ENCODE data around the gene C17orf67. TPM values are rescaled to one million over a fixed set of nuclear protein-coding genes. Genes with fewer than 3 reads are reported as not detected.

The C17orf67 gene
- total RNA-seq, 1 experiment from 2014 or later: 1.0 TPM

GRCh38 chr17:56847106-56847505, 13.4 kb upstream of the C17orf67 start:
- no peak overlapping the region for H3K18ac ChIP-seq (ENCODE audit: insufficient read length, low read depth, low read length)
- H3K4me2 ChIP-seq (ENCODE audit: insufficient read depth, insufficient read length, low read length): no peak overlapping the region
- H3K27ac ChIP-seq (ENCODE audit: insufficient read length, low read depth, low read length): no peak overlapping the region
- H2BK5ac ChIP-seq (ENCODE audit: insufficient read length, low read length): no peak overlapping the region
- no peak overlapping the region for H2BK12ac ChIP-seq (ENCODE audit: insufficient read length, low read depth, low read length)
- H3K79me1 ChIP-seq (ENCODE audit: insufficient read depth, low read depth, low read length, poor library complexity, severe bottlenecking): no peaks in the 10 kb centered on the region
- no peak overlapping the region for H3K14ac ChIP-seq (ENCODE audit: insufficient read depth, low read length)
- no peak overlapping the region for H3K23ac ChIP-seq (ENCODE audit: insufficient read length, low read depth, low read length)
- no peaks in the 10 kb centered on the region for H4K20me1 ChIP-seq (ENCODE audit: control insufficient read depth, insufficient read depth, insufficient read length)
- Mint-ChIP-seq H3K36me3 (ENCODE audit: insufficient read depth in 1 of 3, low read depth in 3 of 3) (peaks cover 4 to 7% (median 4%) of the 10 kb centered on the region in 3 experiments; a peak in 4 of 7 replicates), H3K4me1 (no peaks in the 10 kb centered on the region), H3K9me3 (no peaks in the 10 kb centered on the region), H3K27ac (no peak overlapping the region), H3K27me3 (ENCODE audit: low read depth) (no peaks in the 10 kb centered on the region), H3K4me3 (no peak overlapping the region)
- no peaks in the 10 kb centered on the region for H3K4me1 ChIP-seq (ENCODE audit: insufficient read depth, low read length)
- no peak overlapping the region for H3T11ph ChIP-seq (ENCODE audit: low read length)
- H3K9ac ChIP-seq (ENCODE audit: extremely low read depth, insufficient read length, low read length): no peak overlapping the region
- no peak overlapping the region for H2AK5ac ChIP-seq (ENCODE audit: insufficient read length, low read length)
- no peak for DNase-seq
- H2BK20ac ChIP-seq (ENCODE audit: low read depth, low read length, poor library complexity, severe bottlenecking): no peak overlapping the region
- peaks cover 2% of the 10 kb centered on the region for H3K23me2 ChIP-seq (ENCODE audit: insufficient read length, low read depth, low read length, poor library complexity, severe bottlenecking)
- H2AFZ ChIP-seq (ENCODE audit: low read length): no peak overlapping the region
- no peak overlapping the region for H2BK15ac ChIP-seq (ENCODE audit: low read depth, low read length)
- H4K8ac ChIP-seq (replicated peaks; ENCODE audit: insufficient read length, low read depth, low read length): no peak overlapping the region
- H3K27me3 ChIP-seq (ENCODE audit: insufficient read depth, low read length): no peaks in the 10 kb centered on the region
- no peak overlapping the region for H2BK120ac ChIP-seq (ENCODE audit: low read depth, low read length, poor library complexity, severe bottlenecking)
- H4K5ac ChIP-seq (ENCODE audit: insufficient read length, low read depth, low read length): no peak overlapping the region
- TF ChIP-seq CTCF (conservative IDR thresholded peaks at IDR 0.05): no peak
- WGBS (ENCODE audit: extremely low coverage, insufficient read length, low lambda C conversion rate): no CpG with 5 or more reads among the region's 4 CpGs
- H4K91ac ChIP-seq (ENCODE audit: insufficient read length, low read depth, low read length): no peak overlapping the region
- no peak overlapping the region for H3K4ac ChIP-seq (ENCODE audit: low read depth, low read length)
- no peaks in the 10 kb centered on the region for H3K79me2 ChIP-seq (ENCODE audit: insufficient read depth, low read length)
- no peak overlapping the region for H3K56ac ChIP-seq (ENCODE audit: insufficient read length, low read depth, low read length)
- H3K9me3 ChIP-seq (ENCODE audit: control insufficient read depth, low read depth, low read length): no peaks in the 10 kb centered on the region

Data from H9 (cell line).